NK-92 (cell line): Measurements from ENCODE around the gene KRT10.
"Not testable (repeated sequence)": the region's sequence is repeated elsewhere in the genome, so short reads cannot be mapped to it uniquely, and the experiment has no call there.

Experiments used
- DNase-seq: peaks from one replicate; lab custom pipeline; 2025; ENCODE audit not compliant: unreplicated experiment; lab: John Stamatoyannopoulos, UW

The KRT10 gene

GRCh38 chr17:40822132-40822812, at the start of gene KRT10:
Gene KRT10, minus strand, starts transcription at chr17:40822614. Its CDS starts 29 bp downstream, at chr17:40822585.
- no peak for DNase-seq

DNA sequence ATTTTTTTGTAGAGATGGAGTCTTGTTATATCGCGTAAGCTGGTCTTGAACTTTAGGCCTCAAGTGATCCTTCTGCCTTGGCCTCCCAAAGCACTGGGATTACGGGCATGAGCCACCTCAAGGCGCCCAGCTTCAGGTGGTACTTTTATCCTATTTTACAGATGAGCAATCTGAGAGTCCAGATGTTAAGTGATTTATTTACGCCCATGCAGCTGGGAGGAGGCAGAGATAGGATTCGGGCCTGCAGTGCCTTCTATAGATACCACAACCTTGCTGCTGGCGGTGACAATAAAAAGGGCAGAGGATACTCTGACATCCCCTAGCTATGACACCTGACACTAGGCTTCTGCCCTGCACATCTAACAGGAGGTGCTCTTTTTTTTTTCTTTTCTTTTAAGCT, 48.9 kb upstream of the KRT10 start:
- no peak for DNase-seq

DNA sequence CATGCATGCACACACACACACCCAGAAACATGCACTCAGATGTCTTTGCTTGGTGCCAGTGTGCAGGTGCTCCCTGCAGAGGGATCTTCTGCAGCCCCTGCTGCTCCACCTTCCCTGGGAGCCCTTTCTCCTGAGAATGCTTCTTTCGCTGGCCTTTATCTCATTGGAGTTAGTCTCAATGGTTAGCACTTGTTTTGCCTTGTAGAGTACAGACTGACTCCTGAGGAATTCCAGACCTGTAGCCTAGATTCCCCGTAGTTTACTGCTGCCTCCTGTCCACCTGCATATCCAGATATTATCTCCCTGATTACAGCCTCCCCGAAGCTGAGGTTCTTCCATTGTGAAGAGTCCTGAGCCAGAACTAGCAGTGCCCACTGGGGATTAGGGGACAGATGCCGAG, 47.7 kb upstream of the KRT10 start:
- no peak for DNase-seq

DNA sequence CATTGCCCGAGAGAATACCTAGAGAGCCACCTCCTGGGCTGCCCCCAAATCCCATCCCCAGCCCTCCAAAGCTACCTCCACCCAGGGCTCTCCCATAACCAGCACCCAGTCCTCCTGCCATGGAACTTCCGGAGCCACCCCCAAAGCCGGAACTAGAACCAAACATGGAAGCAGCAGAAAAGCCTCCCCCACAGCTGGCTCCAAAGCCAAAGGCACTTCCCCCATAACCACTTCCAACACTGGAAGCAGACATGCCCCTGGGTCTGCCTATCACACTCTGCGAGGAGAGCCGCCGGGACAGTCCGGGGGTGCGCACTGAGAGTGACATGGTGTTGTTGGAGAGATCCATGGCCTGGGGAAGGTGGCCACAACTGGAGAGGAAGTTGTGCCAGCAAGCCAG, 44.4 kb upstream of the KRT10 start, which contains the start of gene KRT12:
Gene KRT12, minus strand, starts transcription at position 386 of the 400 bp plus-strand sequence. Its CDS starts 37 bp downstream, at position 349.
- no peak for DNase-seq

GRCh38 chr17:40864661-40865390, 42.4 kb upstream of the KRT10 start:
- no peak for DNase-seq

DNA sequence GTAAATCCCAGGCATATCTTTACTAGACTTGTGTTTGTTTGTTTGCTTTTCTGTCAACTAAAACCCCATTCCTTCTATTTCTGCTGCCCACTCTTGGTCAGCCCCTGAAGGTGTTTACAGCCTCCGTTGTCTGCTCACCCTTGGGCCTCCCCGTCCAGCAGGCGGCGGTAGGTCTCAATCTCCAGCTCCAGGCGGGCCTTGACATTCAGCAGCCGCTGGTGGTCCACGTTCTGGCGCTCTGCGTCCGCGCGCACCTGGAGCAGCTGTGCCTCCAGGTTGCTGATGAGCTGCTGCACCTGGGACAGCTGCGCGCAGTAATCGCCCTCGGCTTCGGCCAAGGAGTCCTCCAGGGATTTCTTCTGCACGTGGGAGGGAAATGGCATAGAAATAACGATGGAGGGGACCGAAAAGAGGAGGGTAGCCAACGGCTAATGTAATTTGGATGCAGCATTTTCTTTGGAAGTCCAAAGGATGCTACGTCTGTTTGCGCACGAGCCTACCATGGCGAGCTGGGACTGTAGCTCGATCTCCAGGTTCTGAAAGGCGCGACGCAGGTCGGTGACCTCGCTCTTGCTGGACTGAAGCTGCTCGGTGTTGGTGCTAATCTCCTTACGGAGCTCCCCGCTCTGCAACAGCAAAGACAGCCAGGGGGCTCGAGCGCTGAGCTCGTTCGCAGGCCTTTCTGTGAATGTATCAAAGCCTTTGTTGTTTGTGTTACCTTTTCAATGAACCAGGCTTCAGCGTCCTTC, 40.7 kb upstream of the KRT10 start:
- no peak for DNase-seq

DNA sequence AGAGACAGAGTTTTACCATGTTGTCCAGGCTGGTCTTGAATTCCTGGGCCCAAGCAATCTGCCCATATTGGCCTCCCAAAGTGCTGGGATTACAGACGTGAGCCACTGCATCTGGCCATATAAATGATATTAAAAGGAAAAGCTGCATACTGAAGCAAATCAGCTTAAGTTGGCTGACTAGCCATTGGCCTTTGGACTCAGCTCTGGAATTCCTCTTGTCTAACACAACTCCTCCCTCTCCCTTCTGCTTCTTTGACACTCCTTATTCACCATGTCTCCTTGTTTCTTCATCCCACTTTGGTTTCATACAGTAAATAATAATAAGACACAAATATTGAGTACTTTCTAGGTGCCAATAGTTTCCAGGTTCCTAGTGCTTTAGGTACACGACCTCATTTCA, 37.1 kb upstream of the KRT10 start:
- DNase-seq = no peak

- DNase-seq = not testable (repeated sequence)
Measured at GRCh38 chr17:40858667-40859066, 36.3 kb upstream of the KRT10 start.

GRCh38 chr17:40857535-40857934, 35.1 kb upstream of the KRT10 start:
- no peak for DNase-seq

GRCh38 chr17:40854175-40854814, 31.9 kb upstream of the KRT10 start:
- no peak for DNase-seq

- DNase-seq = no peak
Measured at GRCh38 chr17:40852364-40852763, 29.9 kb upstream of the KRT10 start.

- DNase-seq = no peak
Measured at GRCh38 chr17:40850293-40850972, 28.0 kb upstream of the KRT10 start.

DNA sequence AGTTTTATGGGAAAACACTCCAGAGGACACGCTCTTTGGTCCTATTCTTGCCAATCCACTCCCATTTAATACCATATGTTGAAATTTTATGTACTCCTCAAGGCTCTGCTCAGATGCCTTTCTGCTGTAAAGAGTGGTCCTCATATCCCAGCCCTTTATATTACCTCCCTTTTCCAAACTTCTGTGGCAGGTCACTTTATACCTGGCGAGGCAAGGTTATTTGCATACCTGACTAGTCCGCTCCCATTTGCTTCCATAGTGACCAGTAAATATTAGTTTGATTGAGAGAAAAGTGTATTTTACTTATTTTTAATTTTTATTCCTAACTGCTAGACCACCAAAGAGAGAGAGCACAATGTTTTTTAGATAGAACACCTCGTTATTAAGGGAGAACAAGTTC, 27.3 kb upstream of the KRT10 start:
- DNase-seq = no peak

DNA sequence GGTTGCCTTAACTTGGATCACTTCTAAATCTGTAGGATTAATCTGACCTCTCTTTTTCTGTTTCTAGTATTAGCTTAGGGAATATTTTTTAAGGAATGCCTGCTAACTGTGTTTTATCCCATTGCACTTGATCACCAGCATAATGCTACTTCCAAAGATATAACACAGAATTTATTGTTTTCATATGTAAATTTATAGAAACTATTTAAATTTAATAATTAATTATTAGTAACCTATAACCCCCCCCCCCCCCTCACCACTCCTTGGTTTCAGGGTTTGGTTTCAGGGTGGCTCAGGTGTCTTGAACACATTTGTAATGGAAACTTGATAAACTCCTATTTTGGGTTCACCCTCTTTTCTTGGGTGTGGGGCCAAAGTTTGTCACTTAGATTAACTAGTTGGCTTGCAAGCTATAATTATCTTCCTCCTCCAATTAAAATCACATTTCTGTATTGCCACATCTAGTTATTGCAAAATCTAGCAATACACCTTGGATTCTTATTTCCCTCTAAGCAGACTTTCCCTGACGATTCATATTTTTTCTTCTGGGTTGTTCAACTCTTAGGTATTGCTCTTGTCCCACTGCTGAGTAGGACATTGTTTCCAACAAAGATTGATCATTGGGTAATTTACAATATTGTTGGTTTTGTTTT, 26.3 kb upstream of the KRT10 start:
- no peak for DNase-seq

GRCh38 chr17:40846515-40847144, 24.2 kb upstream of the KRT10 start:
- no peak for DNase-seq

- DNase-seq = no peak
Measured at GRCh38 chr17:40844671-40845107, 22.3 kb upstream of the KRT10 start.

DNA sequence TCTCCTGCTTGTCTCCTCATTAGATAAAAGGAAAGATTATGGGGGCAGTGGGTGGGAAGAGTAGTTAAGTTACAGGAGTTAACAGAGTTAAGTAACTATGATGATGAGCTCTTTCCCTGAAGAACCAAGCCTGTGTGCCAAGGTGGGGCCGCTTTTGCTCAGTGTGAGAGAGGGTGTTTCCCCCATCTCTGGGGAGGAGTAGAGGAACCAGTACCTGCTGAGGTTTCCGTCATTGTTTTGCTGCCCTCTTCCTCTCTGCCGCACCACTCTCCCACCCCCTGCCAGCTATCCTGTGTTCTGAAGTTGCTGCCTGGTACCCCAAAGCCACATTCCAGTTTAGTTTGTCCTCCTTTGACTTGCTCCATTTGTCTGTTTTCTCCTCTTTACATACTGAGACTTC, 20.8 kb upstream of the KRT10 start:
- no peak for DNase-seq

- DNase-seq = no peak
Measured at GRCh38 chr17:40841246-40841645, 18.8 kb upstream of the KRT10 start.

DNA sequence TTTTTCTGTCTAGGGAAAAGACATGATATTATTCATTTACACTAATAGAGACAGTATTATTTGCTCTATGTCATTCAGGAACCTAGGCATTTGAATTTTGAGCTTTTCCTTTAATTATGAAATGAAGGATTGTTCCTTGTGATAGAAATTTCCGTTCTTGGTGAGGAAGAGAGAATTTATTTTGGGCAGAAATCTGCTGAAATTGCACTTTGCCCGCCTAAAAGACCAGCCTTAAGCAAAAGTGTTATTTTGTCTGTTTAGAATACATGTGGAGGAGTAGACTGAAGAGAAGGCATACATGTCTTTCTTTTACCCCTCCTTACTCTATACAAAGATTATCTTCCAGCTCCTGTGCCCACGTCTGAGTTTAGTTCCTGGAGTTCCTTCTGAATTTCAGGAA, 16.8 kb upstream of the KRT10 start:
- no peak for DNase-seq

DNA sequence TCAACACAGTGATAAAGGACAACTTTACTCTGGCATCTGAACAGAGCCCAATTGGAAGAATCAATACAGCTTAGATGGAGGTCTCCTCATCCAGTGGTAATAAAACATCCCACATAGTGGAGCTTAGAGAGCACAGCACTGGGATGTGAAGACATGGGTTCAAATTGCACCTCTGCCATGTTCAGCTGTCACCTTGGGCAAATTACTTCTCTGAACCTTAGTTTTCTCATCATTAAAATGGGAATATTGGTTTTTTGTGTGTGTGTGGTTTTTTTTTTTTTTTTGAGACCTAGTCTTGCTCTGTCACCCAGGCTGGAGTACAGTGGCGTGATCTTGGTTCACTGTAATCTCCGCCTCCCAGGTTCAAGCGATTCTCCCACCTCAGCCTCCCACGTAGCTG, 13.6 kb upstream of the KRT10 start:
- DNase-seq = no peak
